Stomach (tissue), 9 donors: ENCODE results near the gene GRB10. TPM values are rescaled to one million over a fixed set of nuclear protein-coding genes. Genes with fewer than 3 reads are reported as not detected.

Experiments used
- DNase-seq, 2 donors: peaks; one replicate each; pipeline versions ENCODE4 v3.0.0 to v3.0.0-alpha.2; 2013 to 2019
- H3K27ac ChIP-seq, 5 donors: fragments of 200-600 bp in 4 of 5; sonication (generic) in 4 of 5; one replicate each; pipeline ENCODE4 v1.5.1; 2013 to 2019; ENCODE audit warnings: mild to moderate bottlenecking in 1 of 5, moderate library complexity in 1 of 5
- H3K27me3 ChIP-seq, 3 donors: fragments of 200-600 bp; sonication (generic); one replicate each; pipeline ENCODE4 v1.5.1; 2017 to 2019; ENCODE audit warnings: mixed run types in 1 of 3
- H3K36me3 ChIP-seq, 4 donors: fragments of 200-600 bp; sonication (generic); 1 replicate in 3 of 4; 2 replicates in 1 of 4; pipeline ENCODE4 v1.5.1; 2016 to 2019
- H3K4me1 ChIP-seq, 4 donors: fragments of 200-600 bp; sonication (generic); one replicate each; pipeline ENCODE4 v1.5.1; 2016 to 2019
- H3K4me3 ChIP-seq, 4 donors: fragments of 200-600 bp; sonication (generic) in 3 of 4; one replicate each; pipeline ENCODE4 v1.5.1; 2016 to 2019; ENCODE audit warnings: mild to moderate bottlenecking in 1 of 4
- H3K9me3 ChIP-seq, 4 donors: fragments of 200-600 bp; sonication (generic); one replicate each; pipeline ENCODE4 v1.5.1; 2016 to 2019
- CTCF ChIP-seq, 7 experiments: fragments of 450-650 bp in 4 of 7; fragments of 200-600 bp in 3 of 7; sonication (generic) in 3 of 7; IDR thresholded peaks; one replicate each; pipeline ENCODE4 v1.5.1; 2016 to 2019; ENCODE audit warnings: antibody characterized with exemption in 7 of 7, control low read depth in 2 of 7, mild to moderate bottlenecking in 1 of 7
- EP300 ChIP-seq: sonication (generic); formaldehyde crosslinking; IDR thresholded peaks from one replicate; pipeline ENCODE4 v1.6.1; 2017; ENCODE audit warnings: antibody characterized with exemption
- POLR2A ChIP-seq, 4 donors: fragments of 450-650 bp; IDR thresholded peaks; one replicate each; pipeline ENCODE4 v1.6.1; 2016; ENCODE audit warnings: antibody characterized with exemption in 4 of 4, control low read depth in 2 of 4, mild to moderate bottlenecking in 1 of 4, moderate library complexity in 1 of 4
- POLR2AphosphoS5 ChIP-seq, 3 donors: sonication (generic); formaldehyde crosslinking; IDR thresholded peaks; one replicate each; pipeline ENCODE4 v1.6.1; 2016; ENCODE audit warnings: antibody characterized with exemption in 3 of 3
- WGBS, 5 donors: extraction: QIAGEN DNeasy Blood & Tissue Kit in 3 of 5; methylation state at CpG; one replicate each; pipeline versions ENCODE4 v1.1.5 to v1.1.7; 2013 to 2018; 5-methylcytosine and 5-hydroxymethylcytosine counted together
- intact Hi-C: fragments of 100-400 bp; cut with DNase I; formaldehyde crosslinking; loops from one replicate; pipeline ENCODE4 v1.15.1; 2023; ENCODE audit warnings: low total_unique reads
- polyA plus RNA-seq, 3 donors: library from polyadenylated mRNA; stranded (reverse); fragments of 200-250 nt; gene quantifications; one replicate each; pipeline ENCODE4 v1.2.3, GENCODE V29; 2013
- total RNA-seq, 5 donors: library from RNA; depleted of rRNA; stranded (reverse); fragments of >200 nt; gene quantifications; one replicate each; pipeline versions ENCODE4 v1.1.0 to v1.2.3, GENCODE V29; 2014 to 2016
- donor health status: healthy with polysubstance abuse.
- donor health status: Bipolar disorder and iron deficiency.
- donor health status: healthy.

Gene GRB10
- total and polyA plus RNA-seq, 8 donors: 10.2 to 84.9 (median 49.6) TPM

GRCh38 chr7:50681432-50682045, 101.2 kb downstream of the GRB10 start:
- intact Hi-C loops: no loop called here
- no peak overlapping the region for H3K4me3 ChIP-seq
- H3K27ac ChIP-seq: no peak overlapping the region
- H3K36me3 ChIP-seq: no peaks in the 10 kb centered on the region
- TF ChIP-seq EP300 (no peak), POLR2AphosphoS5 (IDR thresholded peaks at IDR 0.05) (no peak), CTCF (IDR thresholded peaks at IDR 0.05) (no peak), POLR2A (IDR thresholded peaks at IDR 0.05) (no peak)
- H3K27me3 ChIP-seq: no peaks in the 10 kb centered on the region
- peaks cover 14 to 76% (median 50%) of the 10 kb centered on the region in 4 donors for H3K4me1 ChIP-seq
- peak in 1 of 2 donors; percentile 33 for DNase-seq
- WGBS, 5 donors: 50 to 55% (median 51%) methylated on average over 8 of the region's 8 CpGs
- no peaks in the 10 kb centered on the region for H3K9me3 ChIP-seq

GRCh38 chr7:50679218-50680007, 103.3 kb downstream of the GRB10 start:
- peak in 1 of 2 donors; percentile 68 for DNase-seq

GRCh38 chr7:50678586-50678985, 104.1 kb downstream of the GRB10 start:
- no peaks in the 10 kb centered on the region for H3K27me3 ChIP-seq
- intact Hi-C loops: loop anchor here (10.0 kb wide), 1 partner anchor 214 kb away; no protein-coding TSS in a partner anchor
- DNase-seq: no peak
- H3K27ac ChIP-seq: no peak overlapping the region
- H3K36me3 ChIP-seq: peaks cover 8 to 10% (median 9%) of the 10 kb centered on the region in 4 donors
- 75 to 86% (median 80%) methylated on average over 7 of the region's 7 CpGs for WGBS, 5 donors
- no peak overlapping the region for H3K4me3 ChIP-seq
- TF ChIP-seq POLR2A (IDR thresholded peaks at IDR 0.05): no peak
- no peak for TF ChIP-seq EP300
- TF ChIP-seq CTCF (IDR thresholded peaks at IDR 0.05): no peak
- TF ChIP-seq POLR2AphosphoS5 (IDR thresholded peaks at IDR 0.05): no peak
- H3K9me3 ChIP-seq: no peaks in the 10 kb centered on the region
- peaks cover 8 to 72% (median 40%) of the 10 kb centered on the region in 4 donors for H3K4me1 ChIP-seq

More at GRCh38 chr7:50679218-50680007, 103.3 kb downstream of the GRB10 start:
- Histone ChIP-seq H3K36me3 (peaks cover 0 to 2% (median under 1%) of the 10 kb centered on the region in 4 donors), H3K27me3 (no peaks in the 10 kb centered on the region), H3K27ac (no peak overlapping the region), H3K9me3 (no peaks in the 10 kb centered on the region), H3K4me3 (no peak overlapping the region), H3K4me1 (peaks cover 14 to 74% (median 41%) of the 10 kb centered on the region in 4 donors)
- 47 to 57% (median 51%) methylated on average over 7 of the region's 7 CpGs for WGBS, 5 donors
- TF ChIP-seq POLR2AphosphoS5 (IDR thresholded peaks at IDR 0.05) (no peak), CTCF (IDR thresholded peaks at IDR 0.05) (peak in 2 of 7 experiments; percentile 14 to 39)
- intact Hi-C loops: loop anchor here (10.0 kb wide), 1 partner anchor 215 kb away; no protein-coding TSS in a partner anchor

DNA sequence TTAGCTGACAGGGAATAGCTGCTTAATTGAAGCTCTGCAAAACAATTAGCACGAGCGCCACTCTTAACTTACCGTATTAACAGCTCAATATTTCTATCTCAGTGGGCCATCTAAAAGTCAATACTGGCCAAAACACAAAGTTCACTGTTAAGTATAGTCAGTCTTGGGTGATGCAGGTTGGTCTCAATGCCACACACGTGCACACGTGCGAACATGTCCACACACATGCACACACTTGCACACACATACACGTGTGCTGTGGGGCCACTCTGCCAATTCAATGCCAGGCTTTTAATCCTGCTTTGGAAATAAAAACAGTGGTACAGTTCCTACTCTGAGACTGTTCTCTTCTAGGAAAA, 105.1 kb downstream of the GRB10 start:
- Histone ChIP-seq H3K27me3 (no peaks in the 10 kb centered on the region), H3K36me3 (peaks cover 11 to 20% (median 18%) of the 10 kb centered on the region in 4 donors), H3K4me1 (peaks cover 8 to 72% (median 40%) of the 10 kb centered on the region in 4 donors), H3K27ac (no peak overlapping the region), H3K9me3 (no peaks in the 10 kb centered on the region), H3K4me3 (no peak overlapping the region)
- intact Hi-C loops: loop anchor here (10.0 kb wide), 1 partner anchor 213 kb away; no protein-coding TSS in a partner anchor
- DNase-seq: no peak
- TF ChIP-seq POLR2A (IDR thresholded peaks at IDR 0.05): no peak
- TF ChIP-seq EP300: no peak
- TF ChIP-seq POLR2AphosphoS5 (IDR thresholded peaks at IDR 0.05): peak in 1 of 3 donors; percentile 2
- TF ChIP-seq CTCF (IDR thresholded peaks at IDR 0.05): no peak
- WGBS, 5 donors: 31 to 68% (median 45%) methylated on average over 7 of the region's 7 CpGs
